Measurements from ENCODE around the gene MARCKSL1. TPM values are rescaled to one million over a fixed set of nuclear protein-coding genes. Genes with fewer than 3 reads are reported as not detected.

MARCKSL1 gene
- total RNA-seq, 2 experiments from 2014 or later: 120 to 288 TPM

DNA sequence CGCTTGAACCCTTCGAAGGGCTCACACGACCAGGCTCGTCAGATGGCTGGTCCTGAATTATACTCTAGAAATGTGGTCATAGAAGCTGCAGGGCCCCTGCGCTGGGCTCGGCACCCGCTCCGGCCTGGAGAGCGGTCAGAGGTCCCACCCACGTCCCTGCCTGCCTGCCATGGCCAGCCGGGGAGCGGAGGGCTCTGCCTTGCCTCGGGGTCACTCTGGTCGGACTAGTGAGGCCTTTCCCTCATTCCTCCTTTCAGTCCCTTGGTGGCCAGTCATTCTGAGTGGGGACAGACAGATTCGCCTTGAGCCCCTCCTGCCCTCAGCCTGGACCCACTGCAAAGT is 529 bp upstream of the MARCKSL1 start:
- intact Hi-C loops (cut with micrococcal nuclease; ENCODE audit: unreplicated experiment): loop anchor here (1.0 to 5.0 kb wide), 3 partner anchors 15 to 481 kb away; partner anchors contain the start of genes S100PBP and YARS1
- Histone ChIP-seq H3K79me2 (ENCODE audit: insufficient read depth, low read depth, low read length) (peaks cover 27% of the 10 kb centered on the region), H3K27ac (ENCODE audit: low read depth, low read length, poor library complexity, severe bottlenecking) (no peak overlapping the region), H3K4me3 (ENCODE audit: low read depth, low read length, poor library complexity, severe bottlenecking) (peak overlapping the region; percentile 85), H3K9me3 (ENCODE audit: low read length) (no peaks in the 10 kb centered on the region), H3K4me2 (ENCODE audit: low read length) (peak overlapping the region; percentile 99), H3K9me2 (ENCODE audit: insufficient read depth, low read length) (no peaks in the 10 kb centered on the region), H3K36me3 (ENCODE audit: insufficient read depth, low read length) (peaks cover 35% of the 10 kb centered on the region), H4K20me1 (ENCODE audit: insufficient read depth, low read length) (peaks cover 10% of the 10 kb centered on the region), H2AFZ (ENCODE audit: low read length) (no peak overlapping the region), H3K4me1 (ENCODE audit: insufficient read depth, low read length, poor library complexity, severe bottlenecking) (peaks cover 50% of the 10 kb centered on the region)
- POLR2A ChIA-PET: interaction anchor here (0.6 to 1.6 kb wide), 11 partner anchors 11 to 381 kb away, joined by 3 to 8 read pairs (median 4); partner anchors contain the start of gene LCK
- DNase-seq (ENCODE audit: low spot score): no peak
- TF ChIP-seq EZH2phosphoT487 (IDR thresholded peaks at IDR 0.05; ENCODE audit: borderline replicate concordance, low read depth, low read length): no peak
- TF ChIP-seq, protein P1, sequence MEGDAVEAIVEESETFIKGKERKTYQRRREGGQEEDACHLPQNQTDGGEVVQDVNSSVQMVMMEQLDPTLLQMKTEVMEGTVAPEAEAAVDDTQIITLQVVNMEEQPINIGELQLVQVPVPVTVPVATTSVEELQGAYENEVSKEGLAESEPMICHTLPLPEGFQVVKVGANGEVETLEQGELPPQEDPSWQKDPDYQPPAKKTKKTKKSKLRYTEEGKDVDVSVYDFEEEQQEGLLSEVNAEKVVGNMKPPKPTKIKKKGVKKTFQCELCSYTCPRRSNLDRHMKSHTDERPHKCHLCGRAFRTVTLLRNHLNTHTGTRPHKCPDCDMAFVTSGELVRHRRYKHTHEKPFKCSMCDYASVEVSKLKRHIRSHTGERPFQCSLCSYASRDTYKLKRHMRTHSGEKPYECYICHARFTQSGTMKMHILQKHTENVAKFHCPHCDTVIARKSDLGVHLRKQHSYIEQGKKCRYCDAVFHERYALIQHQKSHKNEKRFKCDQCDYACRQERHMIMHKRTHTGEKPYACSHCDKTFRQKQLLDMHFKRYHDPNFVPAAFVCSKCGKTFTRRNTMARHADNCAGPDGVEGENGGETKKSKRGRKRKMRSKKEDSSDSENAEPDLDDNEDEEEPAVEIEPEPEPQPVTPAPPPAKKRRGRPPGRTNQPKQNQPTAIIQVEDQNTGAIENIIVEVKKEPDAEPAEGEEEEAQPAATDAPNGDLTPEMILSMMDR (conservative IDR thresholded peaks at IDR 0.05; ENCODE audit: low read length): no peak
- CTCF ChIA-PET (ENCODE audit: unreplicated experiment): interaction anchor here (0.7 to 0.9 kb wide), 3 partner anchors 9 to 135 kb away, joined by 3 read pairs; no protein-coding TSS in a partner anchor
- BruUV-seq (replicated peaks): no TSS peak

DNA sequence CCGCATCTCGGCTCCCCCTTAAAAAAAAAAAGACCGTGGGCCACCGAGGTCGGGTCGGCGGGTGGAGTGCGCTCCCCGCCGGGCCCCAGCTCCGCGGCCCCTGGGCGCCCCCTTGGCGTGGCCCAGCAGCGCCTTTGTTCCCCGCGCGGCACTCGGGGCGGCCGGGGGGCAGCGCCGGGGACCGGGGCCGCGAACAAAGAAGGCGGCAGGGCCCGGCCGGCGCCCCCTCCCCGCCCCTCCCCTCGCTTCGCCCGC is 571 bp downstream of the MARCKSL1 start:
- Histone ChIP-seq H3K4me3 (ENCODE audit: low read depth, low read length, poor library complexity, severe bottlenecking) (peak overlapping the region; percentile 85), H3K9me2 (ENCODE audit: insufficient read depth, low read length) (no peaks in the 10 kb centered on the region), H3K36me3 (ENCODE audit: insufficient read depth, low read length) (peaks cover 46% of the 10 kb centered on the region), H4K20me1 (ENCODE audit: insufficient read depth, low read length) (peaks cover 10% of the 10 kb centered on the region), H3K9me3 (ENCODE audit: low read length) (no peaks in the 10 kb centered on the region), H3K4me1 (ENCODE audit: insufficient read depth, low read length, poor library complexity, severe bottlenecking) (peaks cover 50% of the 10 kb centered on the region), H2AFZ (ENCODE audit: low read length) (no peak overlapping the region), H3K4me2 (ENCODE audit: low read length) (peak overlapping the region; percentile 99), H3K79me2 (ENCODE audit: insufficient read depth, low read depth, low read length) (peaks cover 27% of the 10 kb centered on the region), H3K27ac (ENCODE audit: low read depth, low read length, poor library complexity, severe bottlenecking) (peak overlapping the region; percentile 64)
- no peak for DNase-seq (ENCODE audit: low spot score)
- CTCF ChIA-PET (ENCODE audit: unreplicated experiment): no interaction called here
- no peak for TF ChIP-seq EZH2phosphoT487 (IDR thresholded peaks at IDR 0.05; ENCODE audit: borderline replicate concordance, low read depth, low read length)
- TF ChIP-seq, protein P1 (conservative IDR thresholded peaks at IDR 0.05; ENCODE audit: low read length): no peak
- intact Hi-C loops (cut with micrococcal nuclease; ENCODE audit: unreplicated experiment): loop anchor here (1.0 to 5.0 kb wide), 4 partner anchors 43 to 482 kb away; partner anchors contain the start of genes HDAC1, S100PBP and YARS1
- no TSS peak for BruUV-seq (replicated peaks)
- POLR2A ChIA-PET: interaction anchor here (0.5 to 1.6 kb wide), 8 partner anchors 13 to 550 kb away, joined by 3 to 8 read pairs (median 4); no protein-coding TSS in a partner anchor

DNA sequence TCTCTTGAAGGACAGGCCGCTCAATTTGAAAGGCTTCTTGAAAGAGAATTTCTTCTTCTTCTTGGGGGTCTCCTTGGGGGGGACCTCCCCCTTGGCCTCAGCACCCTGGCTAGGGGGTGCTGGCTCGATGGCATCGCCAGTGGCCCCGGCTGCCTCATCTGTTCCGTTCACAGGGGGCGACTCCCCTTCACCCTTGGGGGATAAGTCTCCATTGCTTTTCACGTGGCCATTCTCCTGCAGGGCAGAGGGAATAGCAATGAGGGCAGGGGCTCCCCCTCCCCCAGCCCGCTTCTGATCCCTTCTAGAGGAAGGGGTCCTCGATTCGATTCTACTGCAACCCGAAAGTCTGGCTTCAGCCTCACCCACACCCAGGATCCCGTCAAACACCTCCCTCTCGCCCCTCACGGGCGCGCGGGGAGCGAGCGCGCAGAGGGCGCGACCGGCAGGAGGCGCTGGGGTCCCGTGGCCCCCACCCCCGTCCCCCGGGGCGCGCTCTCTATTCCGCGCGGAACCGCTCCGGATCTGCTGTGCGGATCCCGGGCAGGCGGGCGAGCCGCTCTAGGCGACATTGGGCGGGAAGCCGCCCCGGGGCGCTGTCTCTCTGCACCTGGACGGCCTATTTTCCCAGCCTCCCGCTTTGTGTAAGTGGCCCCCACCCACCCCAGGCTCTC is 1.0 kb downstream of the MARCKSL1 start:
- Histone ChIP-seq H3K4me2 (ENCODE audit: low read length) (peak overlapping the region; percentile 99), H3K27ac (ENCODE audit: low read depth, low read length, poor library complexity, severe bottlenecking) (peak overlapping the region; percentile 64), H4K20me1 (ENCODE audit: insufficient read depth, low read length) (peaks cover 10% of the 10 kb centered on the region), H3K4me3 (ENCODE audit: low read depth, low read length, poor library complexity, severe bottlenecking) (peak overlapping the region; percentile 85), H3K36me3 (ENCODE audit: insufficient read depth, low read length) (peaks cover 50% of the 10 kb centered on the region), H3K4me1 (ENCODE audit: insufficient read depth, low read length, poor library complexity, severe bottlenecking) (peaks cover 50% of the 10 kb centered on the region), H3K9me3 (ENCODE audit: low read length) (no peaks in the 10 kb centered on the region), H2AFZ (ENCODE audit: low read length) (no peak overlapping the region), H3K79me2 (ENCODE audit: insufficient read depth, low read depth, low read length) (peaks cover 27% of the 10 kb centered on the region), H3K9me2 (ENCODE audit: insufficient read depth, low read length) (no peaks in the 10 kb centered on the region)
- no peak for TF ChIP-seq EZH2phosphoT487 (IDR thresholded peaks at IDR 0.05; ENCODE audit: borderline replicate concordance, low read depth, low read length)
- TF ChIP-seq, protein P1 (conservative IDR thresholded peaks at IDR 0.05; ENCODE audit: low read length): peak; percentile 80
- POLR2A ChIA-PET: interaction anchor here (0.5 to 1.3 kb wide), 5 partner anchors 13 to 550 kb away, joined by 3 to 8 read pairs (median 3); no protein-coding TSS in a partner anchor
- CTCF ChIA-PET (ENCODE audit: unreplicated experiment): no interaction called here
- BruUV-seq (replicated peaks): no TSS peak
- DNase-seq (ENCODE audit: low spot score): peak; percentile 80
- intact Hi-C loops (cut with micrococcal nuclease; ENCODE audit: unreplicated experiment): loop anchor here (1.0 to 5.0 kb wide), 4 partner anchors 43 to 482 kb away; partner anchors contain the start of genes HDAC1, S100PBP and YARS1
